Caco-2 (cell line): ENCODE measurements around the gene ANK2. TPM values are rescaled to one million over a fixed set of nuclear protein-coding genes. Genes with fewer than 3 reads are reported as not detected.

Source experiments
- BruUV-seq: library from RNA; stranded (reverse); fragments of 400-500 nt; replicated peaks from 2 replicates; lab custom pipeline; 2021; lab: Mats Ljungman, UMichigan
- CTCF ChIA-PET: fragments of 300-600 bp; sonication (Branson Sonifier 250); formaldehyde crosslinking; loops from one replicate; lab custom pipeline; 2022; ENCODE audit warnings: antibody characterized with exemption; lab: Charles Lee
- POLR2A ChIA-PET: fragments of 300-600 bp; sonication (Branson Sonifier 250); formaldehyde crosslinking; loops from one replicate; lab custom pipeline; 2022; ENCODE audit warnings: antibody characterized with exemption; lab: Charles Lee
- DNase-seq, 2 experiments: peaks; one replicate each; pipeline versions ENCODE4 v3.0.0 to v3.0.0-alpha.2; 2020 to 2022
- H3K27me3 ChIP-seq: replicated peaks from 2 replicates; pipeline ENCODE4 v1.6.0; 2011; ENCODE audit warnings: low read length; ENCODE audit not compliant: control insufficient read depth, insufficient read depth
- H3K36me3 ChIP-seq: 2 replicates; pipeline ENCODE4 v1.5.1; 2011; ENCODE audit warnings: low read length; ENCODE audit not compliant: control insufficient read depth, insufficient read depth
- H3K4me1 ChIP-seq: fragments of 250-450 bp; sonication (Bioruptor Pico); 2 replicates; pipeline ENCODE4 v1.5.1; 2020; ENCODE audit warnings: mild to moderate bottlenecking
- H3K4me3 ChIP-seq: 2 replicates; pipeline ENCODE4 v1.5.1; 2011; ENCODE audit warnings: low read depth, mild to moderate bottlenecking, control low read depth, low read length
- H3K9me3 ChIP-seq: fragments of 250-450 bp; sonication (Bioruptor Pico); 2 replicates; pipeline ENCODE4 v1.5.1; 2020; ENCODE audit warnings: mild to moderate bottlenecking, moderate library complexity
- H3K27ac Mint-ChIP-seq: one replicate; pipeline ENCODE4 v1.8.0; 2022; ENCODE audit warnings: mixed read lengths; ENCODE audit not compliant: unreplicated experiment
- H3K27me3 Mint-ChIP-seq: one replicate; pipeline ENCODE4 v1.8.0; 2022; ENCODE audit warnings: mixed read lengths; ENCODE audit not compliant: insufficient read depth, unreplicated experiment
- H3K36me3 Mint-ChIP-seq: one replicate; pipeline ENCODE4 v1.8.0; 2022; ENCODE audit warnings: mild to moderate bottlenecking, mixed read lengths; ENCODE audit not compliant: insufficient read depth, unreplicated experiment
- H3K4me1 Mint-ChIP-seq: one replicate; pipeline ENCODE4 v1.8.0; 2022; ENCODE audit warnings: low read depth, mixed read lengths; ENCODE audit not compliant: unreplicated experiment
- H3K4me3 Mint-ChIP-seq: one replicate; pipeline ENCODE4 v1.8.0; 2022; ENCODE audit warnings: mild to moderate bottlenecking, moderate library complexity, mixed read lengths; ENCODE audit not compliant: unreplicated experiment
- H3K9me3 Mint-ChIP-seq: one replicate; pipeline ENCODE4 v1.8.0; 2022; ENCODE audit warnings: mixed read lengths; ENCODE audit not compliant: unreplicated experiment
- CTCF ChIP-seq, 2 experiments: fragments of 200-600 bp in 1 of 2; IDR thresholded peaks; 1 replicate in 1 of 2; 2 replicates in 1 of 2; pipeline versions ENCODE4 v1.5.1 to v1.8.0; 2011 to 2022; ENCODE audit warnings: antibody characterized with exemption in 1 of 2, control low read depth in 1 of 2, inconsistent platforms in 1 of 2, low read depth in 1 of 2, low read length in 1 of 2, mild to moderate bottlenecking in 1 of 2, moderate library complexity in 1 of 2; ENCODE audit not compliant: insufficient read depth in 1 of 2, severe bottlenecking in 1 of 2, unreplicated experiment in 1 of 2
- intact Hi-C: fragments of 100-400 bp; cut with micrococcal nuclease; formaldehyde crosslinking; loops from one replicate; pipeline ENCODE4 v1.10.0; 2022; ENCODE audit not compliant: unreplicated experiment
- total RNA-seq: library from RNA; stranded (reverse); gene quantifications from 2 replicates; pipeline ENCODE4 v1.2.3, GENCODE V29; 2022

The ANK2 gene
- total RNA-seq, 1 experiment from 2014 or later: 26.3 TPM

GRCh38 chr4:113368056-113368455 is 318.6 kb downstream of the ANK2 start:
- H3K4me1 Mint-ChIP-seq: no peaks in the 10 kb centered on the region
- DNase-seq: no peak
- H3K9me3 ChIP-seq: no peaks in the 10 kb centered on the region
- H3K9me3 Mint-ChIP-seq: no peaks in the 10 kb centered on the region
- no peak overlapping the region for H3K4me3 ChIP-seq
- intact Hi-C loops: no loop called here
- no TSS peak for BruUV-seq
- ChIA-PET POLR2A (no interaction called here), CTCF (no interaction called here)
- H3K4me1 ChIP-seq: no peaks in the 10 kb centered on the region
- H3K4me3 Mint-ChIP-seq: no peak overlapping the region
- TF ChIP-seq CTCF (IDR thresholded peaks at IDR 0.05; ENCODE audit: insufficient read depth in 1 of 2, low read depth in 1 of 2, low read length in 1 of 2, severe bottlenecking in 1 of 2, unreplicated experiment in 1 of 2): no peak
- no peaks in the 10 kb centered on the region for H3K36me3 Mint-ChIP-seq
- no peak overlapping the region for H3K27ac Mint-ChIP-seq
- no peaks in the 10 kb centered on the region for H3K27me3 Mint-ChIP-seq
- no peaks in the 10 kb centered on the region for H3K36me3 ChIP-seq
- no peaks in the 10 kb centered on the region for H3K27me3 ChIP-seq

- Histone ChIP-seq H3K4me1 (no peaks in the 10 kb centered on the region), H3K36me3 (no peaks in the 10 kb centered on the region), H3K27me3 (no peaks in the 10 kb centered on the region), H3K4me3 (no peak overlapping the region), H3K9me3 (no peaks in the 10 kb centered on the region)
- intact Hi-C loops: no loop called here
- Mint-ChIP-seq H3K36me3 (no peaks in the 10 kb centered on the region), H3K27ac (no peak overlapping the region), H3K4me3 (no peak overlapping the region), H3K27me3 (no peaks in the 10 kb centered on the region), H3K4me1 (no peaks in the 10 kb centered on the region), H3K9me3 (no peaks in the 10 kb centered on the region)
- POLR2A ChIA-PET: no interaction called here
- DNase-seq: no peak
- TF ChIP-seq CTCF (IDR thresholded peaks at IDR 0.05; ENCODE audit: insufficient read depth in 1 of 2, low read depth in 1 of 2, low read length in 1 of 2, severe bottlenecking in 1 of 2, unreplicated experiment in 1 of 2): no peak
- BruUV-seq: no TSS peak
- CTCF ChIA-PET: no interaction called here
Measured at GRCh38 chr4:113371111-113371510, 321.7 kb downstream of the ANK2 start.

- BruUV-seq: no TSS peak
- no peak for DNase-seq
- no peaks in the 10 kb centered on the region for H3K27me3 ChIP-seq
- no peaks in the 10 kb centered on the region for H3K4me1 Mint-ChIP-seq
- CTCF ChIA-PET: no interaction called here
- H3K4me1 ChIP-seq: no peaks in the 10 kb centered on the region
- H3K27ac Mint-ChIP-seq: no peak overlapping the region
- no peaks in the 10 kb centered on the region for H3K36me3 ChIP-seq
- H3K4me3 Mint-ChIP-seq: no peak overlapping the region
- H3K9me3 Mint-ChIP-seq: no peaks in the 10 kb centered on the region
- TF ChIP-seq CTCF (IDR thresholded peaks at IDR 0.05; ENCODE audit: insufficient read depth in 1 of 2, low read depth in 1 of 2, low read length in 1 of 2, severe bottlenecking in 1 of 2, unreplicated experiment in 1 of 2): no peak
- POLR2A ChIA-PET: no interaction called here
- intact Hi-C loops: no loop called here
- no peaks in the 10 kb centered on the region for H3K36me3 Mint-ChIP-seq
- no peak overlapping the region for H3K4me3 ChIP-seq
- H3K9me3 ChIP-seq: no peaks in the 10 kb centered on the region
- H3K27me3 Mint-ChIP-seq: no peaks in the 10 kb centered on the region
Measured at GRCh38 chr4:113375964-113376666, 326.7 kb downstream of the ANK2 start.
